Panc1 (cell line): ENCODE measurements around the gene SIAH1.

Experiments used
- CTCF ChIP-seq: fragments of 450-650 bp; IDR thresholded peaks from 2 replicates; pipeline ENCODE4 v1.5.1; 2017; ENCODE audit warnings: mild to moderate bottlenecking
- SIN3A ChIP-seq: IDR thresholded peaks from 2 replicates; pipeline ENCODE4 v1.6.1; 2012; ENCODE audit warnings: low read depth, mild to moderate bottlenecking, low read length, moderate library complexity, borderline replicate concordance; ENCODE audit not compliant: insufficient read depth
- TF ChIP-seq, protein P1 (sequence below), 2 experiments: IDR thresholded peaks; 2 replicates each; pipeline ENCODE4 v1.6.1; 2011 to 2012; ENCODE audit warnings: low read depth in 2 of 2, control low read depth in 1 of 2, low read length in 1 of 2, mild to moderate bottlenecking in 1 of 2, moderate library complexity in 1 of 2; ENCODE audit not compliant: insufficient read depth in 1 of 2

DNA sequence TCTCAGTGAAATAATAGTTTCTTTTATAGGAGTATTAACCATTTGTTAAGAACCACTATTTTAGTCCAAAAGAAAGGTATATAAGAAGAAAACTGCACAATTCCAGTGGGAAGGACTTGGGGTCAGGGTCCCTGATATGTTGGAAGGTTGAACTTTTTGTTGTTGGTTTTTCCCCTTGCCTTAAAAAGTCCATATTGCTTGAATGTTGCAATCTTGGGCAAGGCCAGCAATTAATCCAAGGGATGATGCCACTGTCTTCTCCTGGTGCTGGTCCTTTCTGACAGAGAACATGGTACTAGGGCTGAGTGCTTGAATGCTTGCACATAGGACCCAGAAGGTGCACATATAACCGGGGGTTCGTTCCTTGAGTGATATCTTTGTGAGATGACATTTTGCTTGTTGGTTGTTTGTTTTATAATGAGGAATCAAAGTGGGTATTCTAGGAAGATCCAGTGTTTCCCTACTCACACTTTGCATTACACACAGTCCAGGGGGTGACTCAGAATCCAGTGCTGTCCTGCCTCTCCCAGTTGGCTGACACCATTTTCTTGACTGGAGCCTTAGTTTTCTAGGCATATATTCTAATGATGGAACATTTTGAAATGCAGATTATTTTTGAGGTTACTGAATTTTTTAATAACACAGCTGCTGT is 54.9 kb downstream of the SIAH1 start:
- TF ChIP-seq CTCF (no peak), SIN3A (no peak)
- TF ChIP-seq, protein P1, sequence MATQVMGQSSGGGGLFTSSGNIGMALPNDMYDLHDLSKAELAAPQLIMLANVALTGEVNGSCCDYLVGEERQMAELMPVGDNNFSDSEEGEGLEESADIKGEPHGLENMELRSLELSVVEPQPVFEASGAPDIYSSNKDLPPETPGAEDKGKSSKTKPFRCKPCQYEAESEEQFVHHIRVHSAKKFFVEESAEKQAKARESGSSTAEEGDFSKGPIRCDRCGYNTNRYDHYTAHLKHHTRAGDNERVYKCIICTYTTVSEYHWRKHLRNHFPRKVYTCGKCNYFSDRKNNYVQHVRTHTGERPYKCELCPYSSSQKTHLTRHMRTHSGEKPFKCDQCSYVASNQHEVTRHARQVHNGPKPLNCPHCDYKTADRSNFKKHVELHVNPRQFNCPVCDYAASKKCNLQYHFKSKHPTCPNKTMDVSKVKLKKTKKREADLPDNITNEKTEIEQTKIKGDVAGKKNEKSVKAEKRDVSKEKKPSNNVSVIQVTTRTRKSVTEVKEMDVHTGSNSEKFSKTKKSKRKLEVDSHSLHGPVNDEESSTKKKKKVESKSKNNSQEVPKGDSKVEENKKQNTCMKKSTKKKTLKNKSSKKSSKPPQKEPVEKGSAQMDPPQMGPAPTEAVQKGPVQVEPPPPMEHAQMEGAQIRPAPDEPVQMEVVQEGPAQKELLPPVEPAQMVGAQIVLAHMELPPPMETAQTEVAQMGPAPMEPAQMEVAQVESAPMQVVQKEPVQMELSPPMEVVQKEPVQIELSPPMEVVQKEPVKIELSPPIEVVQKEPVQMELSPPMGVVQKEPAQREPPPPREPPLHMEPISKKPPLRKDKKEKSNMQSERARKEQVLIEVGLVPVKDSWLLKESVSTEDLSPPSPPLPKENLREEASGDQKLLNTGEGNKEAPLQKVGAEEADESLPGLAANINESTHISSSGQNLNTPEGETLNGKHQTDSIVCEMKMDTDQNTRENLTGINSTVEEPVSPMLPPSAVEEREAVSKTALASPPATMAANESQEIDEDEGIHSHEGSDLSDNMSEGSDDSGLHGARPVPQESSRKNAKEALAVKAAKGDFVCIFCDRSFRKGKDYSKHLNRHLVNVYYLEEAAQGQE (IDR thresholded peaks at IDR 0.05; ENCODE audit: insufficient read depth in 1 of 2, low read depth in 2 of 2, low read length in 1 of 2), result no peak
